ENCODE data around the gene MAZ. TPM values are rescaled to one million over a fixed set of nuclear protein-coding genes. Genes with fewer than 3 reads are reported as not detected.
A peak's percentile ranks its signal among the peaks of the same experiment; 100 is the strongest.

Gene MAZ
- total RNA-seq, 4 donors from 2014 or later = 68.7 to 145 (median 96.4) TPM

DNA sequence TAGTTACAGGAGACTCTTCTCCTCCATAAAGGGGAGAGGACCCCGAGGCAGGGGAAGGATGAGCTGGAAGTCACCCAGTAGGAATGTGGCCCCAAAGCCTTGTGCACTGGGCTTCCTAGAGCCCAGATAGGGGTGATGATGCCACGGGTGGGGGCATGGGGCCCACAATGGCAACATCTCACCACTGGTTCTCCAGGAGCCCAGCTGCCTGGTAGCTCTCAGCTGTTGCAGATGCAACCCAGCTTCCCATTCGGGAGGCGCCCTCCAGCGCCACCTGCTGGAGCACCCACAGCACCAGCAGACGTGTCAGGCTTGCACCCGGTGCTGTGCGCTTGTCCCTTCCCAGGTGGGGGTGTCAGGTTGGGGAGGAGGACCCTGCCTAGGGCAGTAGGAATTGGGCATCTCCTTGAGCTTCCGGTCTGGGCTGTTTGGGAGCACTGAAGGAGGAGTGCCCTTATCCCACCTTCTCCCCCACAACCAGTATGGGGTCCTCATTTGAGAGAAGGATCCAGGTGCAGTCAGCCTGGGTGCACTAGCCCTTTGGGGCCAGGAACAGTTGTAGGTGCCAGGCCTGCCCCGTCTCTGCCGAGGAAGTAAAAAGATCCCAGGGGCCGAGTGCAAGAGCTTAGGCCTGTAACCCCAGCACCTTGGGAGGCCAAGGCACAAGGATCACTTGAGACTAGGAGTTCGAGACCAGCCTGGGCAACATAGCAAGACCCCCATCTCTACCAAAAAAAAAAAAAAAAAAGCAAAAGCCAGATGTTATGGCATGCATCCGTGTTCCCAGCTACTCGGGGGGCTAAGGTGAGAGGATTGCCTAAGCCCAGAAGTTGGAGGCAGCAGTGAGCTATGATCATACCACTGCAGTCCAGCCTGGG is 42.3 kb downstream of the MAZ start:
- Histone ChIP-seq H3K27me3 (no peaks in the 10 kb centered on the region), H3K36me3 (peaks cover 0 to 41% of the 10 kb centered on the region in 2 donors)

DNA sequence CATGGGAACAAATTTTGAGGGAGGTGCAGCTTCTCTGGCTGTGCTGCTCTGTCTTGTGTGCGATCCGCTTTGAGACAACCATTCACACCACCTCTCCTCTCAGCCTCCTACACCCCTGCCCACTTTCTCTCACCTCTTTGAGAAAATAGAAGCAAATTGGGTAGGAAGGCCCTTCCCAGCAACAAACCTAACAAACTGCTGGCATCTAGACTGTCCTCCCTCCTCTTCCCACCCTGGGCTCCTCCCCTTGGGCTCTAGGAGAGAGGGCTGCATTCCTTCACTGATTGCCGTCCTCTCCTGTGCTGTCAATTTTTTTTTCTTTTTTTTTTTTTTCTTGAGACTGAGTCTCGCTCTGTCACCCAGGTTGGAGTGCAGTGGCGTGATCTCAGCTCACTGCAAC is 43.2 kb downstream of the MAZ start:
- H3K27ac ChIP-seq = no peak overlapping the region
- intact Hi-C loops (cut with DNase I; ENCODE audit: low total_unique reads) = no loop called here
- no peak for ATAC-seq

More for the DNA sequence above, 42.3 kb downstream of the MAZ start:
- in situ Hi-C loops (cut with MboI; ENCODE audit: low sequenced_read_pairs in 4 of 4) (loop anchor here in 3 of 4 donors (5.0 to 10.0 kb wide), 2 partner anchors 146 to 154 kb away; no protein-coding TSS in a partner anchor), intact Hi-C loops (cut with DNase I; ENCODE audit: low total_unique reads) (loop anchor here (1.0 kb wide), 2 partner anchors 43 to 148 kb away; no protein-coding TSS in a partner anchor)
- no peak for TF ChIP-seq POLR2A (IDR thresholded peaks at IDR 0.05)
- TF ChIP-seq, protein P1, sequence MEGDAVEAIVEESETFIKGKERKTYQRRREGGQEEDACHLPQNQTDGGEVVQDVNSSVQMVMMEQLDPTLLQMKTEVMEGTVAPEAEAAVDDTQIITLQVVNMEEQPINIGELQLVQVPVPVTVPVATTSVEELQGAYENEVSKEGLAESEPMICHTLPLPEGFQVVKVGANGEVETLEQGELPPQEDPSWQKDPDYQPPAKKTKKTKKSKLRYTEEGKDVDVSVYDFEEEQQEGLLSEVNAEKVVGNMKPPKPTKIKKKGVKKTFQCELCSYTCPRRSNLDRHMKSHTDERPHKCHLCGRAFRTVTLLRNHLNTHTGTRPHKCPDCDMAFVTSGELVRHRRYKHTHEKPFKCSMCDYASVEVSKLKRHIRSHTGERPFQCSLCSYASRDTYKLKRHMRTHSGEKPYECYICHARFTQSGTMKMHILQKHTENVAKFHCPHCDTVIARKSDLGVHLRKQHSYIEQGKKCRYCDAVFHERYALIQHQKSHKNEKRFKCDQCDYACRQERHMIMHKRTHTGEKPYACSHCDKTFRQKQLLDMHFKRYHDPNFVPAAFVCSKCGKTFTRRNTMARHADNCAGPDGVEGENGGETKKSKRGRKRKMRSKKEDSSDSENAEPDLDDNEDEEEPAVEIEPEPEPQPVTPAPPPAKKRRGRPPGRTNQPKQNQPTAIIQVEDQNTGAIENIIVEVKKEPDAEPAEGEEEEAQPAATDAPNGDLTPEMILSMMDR (IDR thresholded peaks at IDR 0.05 in 4 of 5, conservative IDR thresholded peaks at IDR 0.05 in 1 of 5) = peak; percentile 72 to 93 (median 84)
- peak; percentile 50 to 87 for ATAC-seq
- Histone ChIP-seq H3K4me3 (no peak overlapping the region), H3K4me1 (no peaks in the 10 kb centered on the region), H3K9me3 (no peaks in the 10 kb centered on the region), H3K27ac (no peak overlapping the region)
- peak; percentile 33 to 50 for DNase-seq

DNA sequence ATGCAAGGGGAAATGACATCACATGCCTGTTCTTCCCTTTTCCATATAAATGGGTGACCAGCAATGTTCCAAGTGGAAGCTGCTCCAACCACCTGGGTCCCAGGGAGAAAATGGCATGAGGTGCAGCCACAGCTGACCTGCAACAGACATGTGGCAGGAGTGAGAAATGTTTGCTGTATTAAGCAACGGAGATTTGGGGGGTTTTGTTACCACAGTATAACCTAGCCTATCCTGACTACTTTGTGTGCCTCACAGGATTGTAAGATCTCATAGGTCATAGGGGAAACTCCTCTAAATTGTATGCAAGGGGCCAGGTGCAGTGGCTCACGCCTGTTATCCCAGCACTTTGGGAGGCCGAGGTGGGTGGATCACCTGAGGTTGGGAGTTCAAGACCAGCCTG is 44.7 kb downstream of the MAZ start:
- intact Hi-C loops (cut with DNase I; ENCODE audit: low total_unique reads) = no loop called here

More for the DNA sequence above, 43.2 kb downstream of the MAZ start:
- H3K9me3 ChIP-seq = no peaks in the 10 kb centered on the region
- in situ Hi-C loops (cut with MboI; ENCODE audit: low sequenced_read_pairs in 4 of 4) = loop anchor here in 3 of 4 donors (5.0 to 10.0 kb wide), 2 partner anchors 147 to 155 kb away; no protein-coding TSS in a partner anchor
- no peak for DNase-seq
- no peaks in the 10 kb centered on the region for H3K27me3 ChIP-seq
- peaks cover 0 to 34% of the 10 kb centered on the region in 2 donors for H3K36me3 ChIP-seq
- TF ChIP-seq, protein P1 (IDR thresholded peaks at IDR 0.05 in 4 of 5, conservative IDR thresholded peaks at IDR 0.05 in 1 of 5) = no peak
- no peak for TF ChIP-seq POLR2A (IDR thresholded peaks at IDR 0.05)
- no peaks in the 10 kb centered on the region for H3K4me1 ChIP-seq
- H3K4me3 ChIP-seq = no peak overlapping the region

DNA sequence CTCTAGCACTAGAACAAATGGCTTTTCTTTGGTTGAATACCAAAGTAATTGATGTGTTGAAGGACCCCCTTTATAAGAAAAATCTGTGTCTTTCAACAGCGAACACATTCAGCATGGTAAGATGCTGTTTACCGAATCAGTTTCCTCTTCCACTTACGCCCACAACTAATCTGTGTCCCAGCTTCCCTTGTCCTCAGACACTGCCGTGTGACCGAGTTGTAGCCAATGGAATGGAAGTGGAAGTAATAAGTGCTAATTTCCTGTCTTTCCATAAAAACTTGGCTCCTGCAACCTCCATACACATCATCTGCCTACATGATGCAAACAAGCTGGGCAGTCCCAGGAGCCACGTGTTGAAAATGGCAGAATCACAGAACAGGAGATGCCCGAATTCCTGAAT is 46.3 kb downstream of the MAZ start:
- Histone ChIP-seq H3K4me1 (no peaks in the 10 kb centered on the region), H3K27me3 (no peaks in the 10 kb centered on the region), H3K9me3 (no peaks in the 10 kb centered on the region), H3K27ac (peak overlapping the region in 3 of 4 donors; percentile 20 to 49 (median 44)), H3K36me3 (peaks cover 0 to 4% of the 10 kb centered on the region in 2 donors), H3K4me3 (no peak overlapping the region)
- intact Hi-C loops (cut with DNase I; ENCODE audit: low total_unique reads) (no loop called here), in situ Hi-C loops (cut with MboI; ENCODE audit: low sequenced_read_pairs in 4 of 4) (no loop called here)
- ATAC-seq (peak in 1 of 2 donors; percentile 28), DNase-seq (no peak)
- TF ChIP-seq, protein P1 (IDR thresholded peaks at IDR 0.05 in 4 of 5, conservative IDR thresholded peaks at IDR 0.05 in 1 of 5) = no peak
- no peak for TF ChIP-seq POLR2A (IDR thresholded peaks at IDR 0.05)

More for the DNA sequence above, 44.7 kb downstream of the MAZ start:
- Histone ChIP-seq H3K9me3 (no peaks in the 10 kb centered on the region), H3K27ac (no peak overlapping the region), H3K4me3 (no peak overlapping the region), H3K36me3 (peaks cover 0 to 20% of the 10 kb centered on the region in 2 donors), H3K4me1 (no peaks in the 10 kb centered on the region), H3K27me3 (no peaks in the 10 kb centered on the region)
- ATAC-seq (no peak), DNase-seq (no peak)
- in situ Hi-C loops (cut with MboI; ENCODE audit: low sequenced_read_pairs in 4 of 4) = no loop called here
- TF ChIP-seq, protein P1 (IDR thresholded peaks at IDR 0.05 in 4 of 5, conservative IDR thresholded peaks at IDR 0.05 in 1 of 5) = no peak
- TF ChIP-seq POLR2A (IDR thresholded peaks at IDR 0.05) = no peak

All from gastrocnemius medialis (tissue), 4 donors.